Measurements from ENCODE around the gene ABHD18. TPM values are rescaled to one million over a fixed set of nuclear protein-coding genes. Genes with fewer than 3 reads are reported as not detected.

The ABHD18 gene
- total RNA-seq, 1 donor = 10.1 TPM

GRCh38 chr4:127978930-127979329 lies 13.7 kb downstream of the ABHD18 start:
- Histone ChIP-seq H3K4me3 (ENCODE audit: insufficient read depth, low read length) (no peak overlapping the region), H3K4me1 (ENCODE audit: insufficient read depth, low read length) (no peaks in the 10 kb centered on the region), H4K20me1 (ENCODE audit: insufficient read depth, low read length) (no peaks in the 10 kb centered on the region), H3K36me3 (ENCODE audit: insufficient read depth, low read length) (no peaks in the 10 kb centered on the region), H3K27me3 (ENCODE audit: insufficient read depth, low read length) (no peaks in the 10 kb centered on the region), H3K27ac (ENCODE audit: low read depth, low read length) (no peak overlapping the region), H3K9me3 (ENCODE audit: low read depth, low read length) (no peaks in the 10 kb centered on the region), H3K4me2 (ENCODE audit: insufficient read depth, low read length) (no peak overlapping the region), H2AFZ (ENCODE audit: low read length) (no peak overlapping the region), H3K79me2 (ENCODE audit: insufficient read depth, low read length) (peaks cover 4% of the 10 kb centered on the region)
- DNase-seq (ENCODE audit: insufficient read length, low spot score, missing footprints) = no peak
- TF ChIP-seq CTCF (IDR thresholded peaks at IDR 0.05; ENCODE audit: extremely low read depth, low read depth, low read length) = no peak

DNA sequence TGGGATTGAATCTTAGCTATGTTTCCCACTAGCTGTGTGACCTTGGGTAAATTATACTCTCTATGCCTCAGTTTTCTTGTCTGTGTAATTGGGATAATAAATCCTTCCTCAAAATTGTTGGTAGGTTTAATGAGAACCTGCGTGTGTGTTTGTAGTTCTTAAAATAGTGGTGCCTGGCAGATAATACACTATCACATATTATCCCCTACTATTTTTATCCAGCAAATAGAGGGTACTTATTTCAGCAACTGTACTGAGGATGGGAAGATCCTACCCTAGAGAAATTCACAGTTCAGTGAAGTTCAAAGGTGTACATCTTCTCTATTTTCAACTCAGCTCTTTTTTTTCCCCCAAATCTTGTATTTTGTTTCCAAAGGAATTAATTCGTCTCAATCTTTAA lies 17.2 kb downstream of the ABHD18 start:
- Histone ChIP-seq H3K9me3 (ENCODE audit: low read depth, low read length) (no peaks in the 10 kb centered on the region), H3K27me3 (ENCODE audit: insufficient read depth, low read length) (no peaks in the 10 kb centered on the region), H3K27ac (ENCODE audit: low read depth, low read length) (no peak overlapping the region), H3K79me2 (ENCODE audit: insufficient read depth, low read length) (no peaks in the 10 kb centered on the region), H2AFZ (ENCODE audit: low read length) (no peak overlapping the region), H3K4me3 (ENCODE audit: insufficient read depth, low read length) (no peak overlapping the region), H3K4me1 (ENCODE audit: insufficient read depth, low read length) (no peaks in the 10 kb centered on the region), H4K20me1 (ENCODE audit: insufficient read depth, low read length) (no peaks in the 10 kb centered on the region), H3K36me3 (ENCODE audit: insufficient read depth, low read length) (peaks cover 10% of the 10 kb centered on the region), H3K4me2 (ENCODE audit: insufficient read depth, low read length) (no peak overlapping the region)
- no peak for DNase-seq (ENCODE audit: insufficient read length, low spot score, missing footprints)
- no peak for TF ChIP-seq CTCF (IDR thresholded peaks at IDR 0.05; ENCODE audit: extremely low read depth, low read depth, low read length)

GRCh38 chr4:127985989-127986388 lies 20.8 kb downstream of the ABHD18 start:
- no peaks in the 10 kb centered on the region for H3K9me3 ChIP-seq (ENCODE audit: low read depth, low read length)
- no peak for TF ChIP-seq CTCF (IDR thresholded peaks at IDR 0.05; ENCODE audit: extremely low read depth, low read depth, low read length)
- DNase-seq (ENCODE audit: insufficient read length, low spot score, missing footprints) = no peak
- no peak overlapping the region for H3K4me2 ChIP-seq (ENCODE audit: insufficient read depth, low read length)
- H2AFZ ChIP-seq (ENCODE audit: low read length) = no peak overlapping the region
- H4K20me1 ChIP-seq (ENCODE audit: insufficient read depth, low read length) = no peaks in the 10 kb centered on the region
- no peak overlapping the region for H3K4me3 ChIP-seq (ENCODE audit: insufficient read depth, low read length)
- no peaks in the 10 kb centered on the region for H3K4me1 ChIP-seq (ENCODE audit: insufficient read depth, low read length)
- no peak overlapping the region for H3K27ac ChIP-seq (ENCODE audit: low read depth, low read length)
- H3K79me2 ChIP-seq (ENCODE audit: insufficient read depth, low read length) = no peaks in the 10 kb centered on the region
- H3K36me3 ChIP-seq (ENCODE audit: insufficient read depth, low read length) = peaks cover 10% of the 10 kb centered on the region
- H3K27me3 ChIP-seq (ENCODE audit: insufficient read depth, low read length) = no peaks in the 10 kb centered on the region

DNA sequence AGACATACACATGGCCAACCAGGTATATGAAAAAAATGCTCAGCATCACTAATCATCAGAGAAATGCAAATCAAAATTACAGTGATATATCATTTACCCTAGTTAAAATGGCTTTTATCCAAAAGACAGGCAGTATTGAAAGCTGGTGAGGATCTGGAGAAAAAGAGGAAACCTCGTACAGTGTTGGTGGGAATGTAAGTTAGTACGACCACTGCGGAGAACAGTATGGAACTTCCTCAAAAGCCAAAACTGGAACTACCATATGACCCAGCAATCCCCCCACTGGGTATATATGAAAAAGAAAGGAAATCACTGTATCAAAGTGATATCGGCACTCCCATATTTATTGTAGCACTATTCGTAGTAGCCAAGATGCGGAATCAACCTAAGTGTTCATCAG lies 23.4 kb downstream of the ABHD18 start:
- DNase-seq (ENCODE audit: insufficient read length, low spot score, missing footprints) = no peak
- Histone ChIP-seq H4K20me1 (ENCODE audit: insufficient read depth, low read length) (no peaks in the 10 kb centered on the region), H3K4me3 (ENCODE audit: insufficient read depth, low read length) (no peak overlapping the region), H3K4me2 (ENCODE audit: insufficient read depth, low read length) (no peak overlapping the region), H3K36me3 (ENCODE audit: insufficient read depth, low read length) (peaks cover 10% of the 10 kb centered on the region), H3K9me3 (ENCODE audit: low read depth, low read length) (no peaks in the 10 kb centered on the region), H3K27me3 (ENCODE audit: insufficient read depth, low read length) (no peaks in the 10 kb centered on the region), H3K27ac (ENCODE audit: low read depth, low read length) (no peak overlapping the region), H3K4me1 (ENCODE audit: insufficient read depth, low read length) (no peaks in the 10 kb centered on the region), H3K79me2 (ENCODE audit: insufficient read depth, low read length) (no peaks in the 10 kb centered on the region), H2AFZ (ENCODE audit: low read length) (no peak overlapping the region)
- no peak for TF ChIP-seq CTCF (IDR thresholded peaks at IDR 0.05; ENCODE audit: extremely low read depth, low read depth, low read length)
